ENCODE results near the gene IRF2.
"Not testable (repeated sequence)": the region's sequence is repeated elsewhere in the genome, so short reads cannot be mapped to it uniquely, and the experiment has no call there.

The IRF2 gene

DNA sequence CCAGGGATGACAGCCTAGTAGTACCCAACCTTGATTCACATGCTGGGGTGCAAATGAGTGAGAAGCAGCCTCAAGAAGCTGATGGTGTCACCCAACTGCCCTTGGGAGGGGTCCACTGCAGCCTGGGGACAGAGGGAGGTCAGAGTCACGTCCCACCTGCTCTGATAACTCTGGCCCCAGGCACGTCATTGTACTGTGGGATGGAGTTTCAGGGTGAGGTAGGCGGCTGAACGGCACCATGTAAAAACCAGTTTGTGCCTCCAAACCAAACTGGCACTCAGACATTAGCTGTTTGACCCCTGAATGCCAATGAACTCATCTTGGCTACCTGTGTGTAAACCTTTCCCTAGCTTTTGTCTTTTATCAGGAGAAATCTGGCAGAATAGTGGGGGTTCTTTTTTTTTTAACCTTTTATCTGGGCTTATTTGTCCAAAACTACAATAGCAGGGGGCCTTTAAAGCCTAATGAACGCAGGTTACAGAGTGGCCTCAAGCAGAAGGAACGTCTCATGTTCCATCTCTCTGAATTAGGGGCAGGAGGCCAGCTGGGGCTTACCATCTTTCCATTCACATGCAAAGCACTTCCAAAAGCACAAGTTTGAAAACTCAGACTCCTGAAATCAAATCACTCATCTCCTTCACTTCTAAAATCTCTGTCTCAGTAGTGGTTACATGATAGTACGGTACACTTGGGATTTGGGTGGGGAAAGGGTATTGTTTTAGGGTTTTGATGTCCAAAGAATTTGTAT, 89.4 kb downstream of the IRF2 start:
- Histone ChIP-seq H3K9ac (ENCODE audit: insufficient read length) (no peak overlapping the region), H3K36me3 (ENCODE audit: insufficient read depth, low read length) (no peaks in the 10 kb centered on the region), H3K9me3 (ENCODE audit: low read depth, low read length) (no peaks in the 10 kb centered on the region), H3K27ac (no peak overlapping the region), H3K4me3 (no peak overlapping the region)
- TF ChIP-seq FOXP2 (optimal IDR thresholded peaks at IDR 0.05; ENCODE audit: control extremely low read depth, extremely low read length, insufficient read depth) (no peak), EZH2 (IDR thresholded peaks at IDR 0.05) (no peak), POLR2AphosphoS5 (IDR thresholded peaks at IDR 0.05; ENCODE audit: borderline replicate concordance, low read depth, low read length) (no peak)
- no peak for DNase-seq (ENCODE audit: low read depth, low spot score)

DNA sequence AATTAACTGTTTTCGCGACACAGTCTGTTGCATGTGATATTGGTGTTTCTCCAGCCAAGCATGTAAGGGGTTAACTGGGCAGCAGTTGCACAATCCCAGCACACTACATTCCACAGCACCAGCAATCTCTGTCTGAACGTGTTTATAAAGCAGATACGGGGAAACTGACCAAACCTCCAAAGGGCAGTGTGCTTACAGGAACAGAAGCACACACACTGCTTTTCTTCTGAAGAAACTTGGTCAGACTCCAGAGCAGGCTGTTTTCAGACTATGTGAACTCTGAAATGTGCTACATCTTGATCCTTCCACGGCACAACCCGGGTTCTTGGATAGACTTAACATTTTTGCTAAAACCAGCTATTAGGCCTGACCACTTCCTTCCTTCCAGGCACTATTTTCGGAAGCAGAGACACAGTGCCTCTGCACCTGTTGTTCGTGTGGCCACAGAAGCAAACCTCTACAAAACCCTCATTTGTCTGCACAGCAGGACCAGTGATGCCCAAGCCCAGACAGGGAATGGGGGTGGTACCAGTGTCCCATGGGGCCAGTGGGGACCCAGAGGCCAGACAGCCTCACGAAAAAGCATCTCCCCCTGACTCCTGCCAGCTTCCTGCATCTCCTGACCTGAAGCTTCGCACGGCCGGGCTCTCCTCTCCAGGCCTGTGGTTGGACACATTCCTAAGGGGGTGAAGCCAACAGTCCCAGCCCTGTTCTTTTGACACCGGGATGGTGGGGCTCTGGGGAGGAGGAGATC, 90.1 kb downstream of the IRF2 start:
- DNase-seq (ENCODE audit: low read depth, low spot score) = no peak
- Histone ChIP-seq H3K9me3 (ENCODE audit: low read depth, low read length) (no peaks in the 10 kb centered on the region), H3K27ac (no peak overlapping the region), H3K9ac (ENCODE audit: insufficient read length) (no peak overlapping the region), H3K4me3 (peak overlapping the region; percentile 65), H3K36me3 (ENCODE audit: insufficient read depth, low read length) (no peaks in the 10 kb centered on the region)
- TF ChIP-seq FOXP2 (optimal IDR thresholded peaks at IDR 0.05; ENCODE audit: control extremely low read depth, extremely low read length, insufficient read depth) = no peak
- TF ChIP-seq POLR2AphosphoS5 (IDR thresholded peaks at IDR 0.05; ENCODE audit: borderline replicate concordance, low read depth, low read length) = no peak
- TF ChIP-seq EZH2 (IDR thresholded peaks at IDR 0.05) = no peak

DNA sequence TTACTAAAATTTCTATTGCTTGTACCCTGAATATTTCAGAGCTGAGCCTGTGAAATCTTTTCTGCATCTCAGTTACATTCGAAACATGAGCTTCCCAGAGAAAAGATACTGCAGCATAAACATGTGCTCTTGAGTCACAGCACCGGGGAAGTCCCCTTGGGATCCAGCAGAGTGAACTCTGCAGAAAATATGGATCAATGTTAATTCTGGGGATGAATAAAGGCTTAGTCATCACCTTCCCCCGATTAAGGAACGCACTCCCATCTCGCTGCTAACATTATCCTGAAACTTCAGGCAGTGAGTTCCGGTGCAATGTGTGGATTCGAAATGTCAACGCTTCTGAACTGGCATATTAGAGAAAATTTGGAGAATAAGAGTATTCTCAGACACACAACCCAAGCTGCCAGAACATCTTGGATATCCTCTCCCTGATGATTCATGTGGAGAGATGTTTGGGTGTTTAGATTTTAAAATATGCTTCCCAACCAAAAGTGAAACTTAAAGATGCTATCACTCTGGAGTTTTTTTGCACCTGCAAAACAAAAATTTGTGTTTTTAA, 90.8 kb downstream of the IRF2 start:
- TF ChIP-seq FOXP2 (optimal IDR thresholded peaks at IDR 0.05; ENCODE audit: control extremely low read depth, extremely low read length, insufficient read depth) (no peak), EZH2 (IDR thresholded peaks at IDR 0.05) (no peak), POLR2AphosphoS5 (IDR thresholded peaks at IDR 0.05; ENCODE audit: borderline replicate concordance, low read depth, low read length) (no peak)
- H3K9me3 ChIP-seq (ENCODE audit: low read depth, low read length) = no peaks in the 10 kb centered on the region
- peak overlapping the region; percentile 65 for H3K4me3 ChIP-seq
- H3K9ac ChIP-seq (ENCODE audit: insufficient read length) = peak overlapping the region; percentile 5
- H3K36me3 ChIP-seq (ENCODE audit: insufficient read depth, low read length) = no peaks in the 10 kb centered on the region
- H3K27ac ChIP-seq = no peak overlapping the region
- no peak for DNase-seq (ENCODE audit: low read depth, low spot score)

DNA sequence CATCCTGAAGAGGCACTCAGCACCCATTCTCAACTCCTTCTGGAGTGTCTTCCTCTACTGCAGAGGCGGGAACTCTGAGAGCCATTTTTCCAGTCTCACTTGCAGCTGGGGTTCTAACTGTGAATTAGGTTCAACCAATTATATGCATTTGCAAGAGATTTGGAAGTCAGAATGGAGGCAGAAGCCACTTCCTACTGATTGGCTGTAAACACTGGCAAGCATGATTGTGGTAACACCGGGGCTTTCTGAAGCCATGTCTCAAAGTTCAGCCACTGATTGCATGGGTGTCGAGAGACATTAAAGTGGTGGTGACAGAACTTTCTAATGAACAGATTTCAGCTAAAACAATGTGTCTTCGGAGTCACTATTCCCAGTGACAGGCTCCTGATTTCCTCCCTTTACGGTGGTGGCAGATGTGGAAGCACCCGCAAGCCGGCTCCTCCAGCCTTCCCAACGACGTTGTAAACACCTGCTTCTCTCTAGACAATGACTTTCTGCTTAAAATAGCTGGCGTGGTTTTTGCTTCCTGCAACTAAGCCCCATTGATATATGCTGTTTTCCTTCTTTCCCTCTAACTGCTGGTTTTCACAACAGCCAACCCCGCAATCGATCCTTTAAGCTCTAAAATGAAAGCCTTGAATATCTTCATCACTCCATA, 92.0 kb downstream of the IRF2 start:
- Histone ChIP-seq H3K9me3 (ENCODE audit: low read depth, low read length) (no peaks in the 10 kb centered on the region), H3K9ac (ENCODE audit: insufficient read length) (no peak overlapping the region), H3K36me3 (ENCODE audit: insufficient read depth, low read length) (no peaks in the 10 kb centered on the region), H3K4me3 (no peak overlapping the region), H3K27ac (no peak overlapping the region)
- no peak for TF ChIP-seq EZH2 (IDR thresholded peaks at IDR 0.05)
- TF ChIP-seq FOXP2 (optimal IDR thresholded peaks at IDR 0.05; ENCODE audit: control extremely low read depth, extremely low read length, insufficient read depth) = no peak
- TF ChIP-seq POLR2AphosphoS5 (IDR thresholded peaks at IDR 0.05; ENCODE audit: borderline replicate concordance, low read depth, low read length) = no peak
- DNase-seq (ENCODE audit: low read depth, low spot score) = no peak

DNA sequence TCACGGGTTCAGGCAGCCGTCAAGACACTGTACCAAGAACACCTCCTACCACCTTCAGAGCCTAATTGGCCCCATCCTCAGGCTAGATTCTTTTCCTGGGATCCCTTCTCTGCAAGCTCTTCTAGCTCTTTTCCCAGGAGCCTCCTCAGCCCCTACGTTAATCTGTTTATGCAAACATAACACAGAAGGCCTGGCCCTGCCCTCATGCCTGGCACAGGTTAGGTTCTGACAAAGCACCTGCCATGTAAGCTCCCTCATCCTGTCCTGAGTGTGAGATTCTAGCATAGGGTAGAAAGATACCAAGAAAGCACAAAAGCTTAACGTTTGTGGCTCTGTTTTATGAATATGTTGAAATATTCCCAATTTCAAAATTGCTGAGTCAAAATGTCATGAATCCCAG, 93.6 kb downstream of the IRF2 start:
- DNase-seq (ENCODE audit: low read depth, low spot score) = no peak
- no peak overlapping the region for H3K4me3 ChIP-seq
- H3K36me3 ChIP-seq (ENCODE audit: insufficient read depth, low read length) = no peaks in the 10 kb centered on the region
- no peak overlapping the region for H3K27ac ChIP-seq
- no peaks in the 10 kb centered on the region for H3K9me3 ChIP-seq (ENCODE audit: low read depth, low read length)
- H3K9ac ChIP-seq (ENCODE audit: insufficient read length) = no peak overlapping the region
- TF ChIP-seq EZH2 (IDR thresholded peaks at IDR 0.05) (no peak), POLR2AphosphoS5 (IDR thresholded peaks at IDR 0.05; ENCODE audit: borderline replicate concordance, low read depth, low read length) (no peak), FOXP2 (optimal IDR thresholded peaks at IDR 0.05; ENCODE audit: control extremely low read depth, extremely low read length, insufficient read depth) (no peak)

DNA sequence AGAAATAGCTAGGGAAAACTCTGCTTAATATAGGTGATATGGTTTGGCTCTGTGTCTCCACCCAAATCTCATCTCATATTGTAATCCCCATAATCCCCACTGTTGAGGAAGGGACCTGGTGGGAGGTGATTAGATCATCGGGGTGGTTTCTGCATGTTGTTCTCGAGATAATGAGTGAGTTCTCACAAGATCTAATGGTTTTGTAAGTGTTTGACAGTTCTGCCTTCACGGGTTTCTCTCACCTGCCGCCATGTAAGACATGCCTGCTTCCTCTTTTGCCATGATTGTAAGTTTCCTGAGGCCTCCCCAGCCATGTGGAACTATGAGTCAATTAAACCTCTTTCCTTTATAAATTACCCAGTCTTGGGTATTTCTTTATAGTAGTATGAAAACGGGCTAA, 94.1 kb downstream of the IRF2 start:
- H3K27ac ChIP-seq; H3K9ac ChIP-seq (ENCODE audit: insufficient read length); H3K36me3 ChIP-seq (ENCODE audit: insufficient read depth, low read length); H3K9me3 ChIP-seq (ENCODE audit: low read depth, low read length); DNase-seq (ENCODE audit: low read depth, low spot score); H3K4me3 ChIP-seq: not testable (repeated sequence)

DNA sequence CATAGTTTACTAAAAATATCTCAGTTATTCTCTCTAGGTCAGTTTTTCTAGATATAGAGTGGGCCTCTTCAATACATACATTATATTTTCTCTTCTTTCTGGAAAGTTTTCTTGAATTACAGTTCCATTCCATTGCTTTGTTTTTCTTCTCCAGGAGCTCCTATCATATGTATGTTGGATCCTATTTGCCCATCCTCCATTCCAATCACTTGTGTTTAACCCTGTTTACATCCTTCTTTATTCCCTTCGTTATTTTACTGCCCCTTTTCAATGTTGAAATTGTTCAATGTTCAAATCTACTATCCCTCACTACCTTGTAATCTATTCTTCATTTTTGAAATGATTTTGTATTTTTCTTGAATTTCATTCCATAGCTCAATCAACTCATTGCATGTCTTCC, 97.4 kb downstream of the IRF2 start:
- Histone ChIP-seq H3K4me3 (no peak overlapping the region), H3K36me3 (ENCODE audit: insufficient read depth, low read length) (no peaks in the 10 kb centered on the region), H3K9ac (ENCODE audit: insufficient read length) (no peak overlapping the region), H3K9me3 (ENCODE audit: low read depth, low read length) (no peaks in the 10 kb centered on the region), H3K27ac (no peak overlapping the region)
- DNase-seq (ENCODE audit: low read depth, low spot score) = no peak
- no peak for TF ChIP-seq POLR2AphosphoS5 (IDR thresholded peaks at IDR 0.05; ENCODE audit: borderline replicate concordance, low read depth, low read length)
- TF ChIP-seq FOXP2 (optimal IDR thresholded peaks at IDR 0.05; ENCODE audit: control extremely low read depth, extremely low read length, insufficient read depth) = no peak
- TF ChIP-seq EZH2 (IDR thresholded peaks at IDR 0.05) = no peak

DNA sequence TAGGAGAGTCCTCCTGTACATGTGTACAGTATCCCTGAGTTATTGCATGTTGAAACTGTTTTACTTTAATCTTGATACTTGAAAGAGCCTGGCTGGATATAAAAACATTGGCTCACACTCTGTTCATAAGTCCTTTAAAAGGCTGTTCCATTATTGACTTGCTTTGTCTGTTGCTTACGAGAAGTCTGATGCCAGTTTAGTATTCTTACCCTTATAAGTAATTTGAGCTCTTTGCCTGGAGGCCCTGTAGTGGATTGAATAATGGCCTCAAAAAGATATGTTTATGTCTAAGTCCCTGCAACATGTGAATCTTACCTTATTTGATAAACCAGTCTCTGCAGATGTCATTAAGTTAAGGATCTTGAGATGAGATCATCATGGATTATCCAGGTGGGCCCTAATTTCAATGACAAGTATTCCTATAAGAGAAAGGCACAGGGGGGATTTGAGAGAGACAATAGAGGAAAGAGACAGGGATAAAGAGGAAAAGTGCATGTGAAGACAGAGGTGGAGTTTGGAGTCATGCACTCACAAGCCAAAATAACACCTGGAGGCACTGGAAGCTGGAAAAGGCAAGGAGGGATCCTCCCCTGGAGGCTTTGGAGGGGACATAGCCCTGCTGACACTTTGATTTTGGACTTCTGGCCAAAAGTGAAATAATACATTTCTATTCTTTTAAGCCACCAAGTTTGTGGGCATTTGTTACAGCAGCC, 98.1 kb downstream of the IRF2 start:
- TF ChIP-seq POLR2AphosphoS5 (IDR thresholded peaks at IDR 0.05; ENCODE audit: borderline replicate concordance, low read depth, low read length) (no peak), FOXP2 (optimal IDR thresholded peaks at IDR 0.05; ENCODE audit: control extremely low read depth, extremely low read length, insufficient read depth) (no peak), EZH2 (IDR thresholded peaks at IDR 0.05) (no peak)
- no peak overlapping the region for H3K27ac ChIP-seq
- no peaks in the 10 kb centered on the region for H3K9me3 ChIP-seq (ENCODE audit: low read depth, low read length)
- H3K4me3 ChIP-seq = no peak overlapping the region
- H3K9ac ChIP-seq (ENCODE audit: insufficient read length) = no peak overlapping the region
- H3K36me3 ChIP-seq (ENCODE audit: insufficient read depth, low read length) = no peaks in the 10 kb centered on the region
- DNase-seq (ENCODE audit: low read depth, low spot score) = no peak

DNA sequence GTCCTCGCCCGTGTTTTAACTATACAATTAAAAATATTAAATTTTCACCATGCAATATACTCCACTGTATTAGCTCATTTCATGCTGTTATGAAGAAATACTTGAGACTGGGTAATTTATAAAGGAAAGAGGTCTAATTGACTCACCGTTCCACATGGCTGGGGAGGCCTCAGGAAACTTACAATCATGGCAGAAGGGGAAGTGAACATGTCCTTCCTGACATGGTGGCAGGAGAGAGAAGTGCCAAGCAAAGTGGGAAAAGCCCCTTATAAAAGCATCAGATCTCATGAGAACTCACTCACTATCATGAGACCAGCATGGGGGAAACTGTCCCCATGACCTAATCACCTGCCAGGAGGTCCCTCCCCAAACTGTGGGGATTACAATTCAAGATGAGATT, 98.7 kb downstream of the IRF2 start:
- H3K9me3 ChIP-seq (ENCODE audit: low read depth, low read length); DNase-seq (ENCODE audit: low read depth, low spot score); H3K4me3 ChIP-seq; H3K36me3 ChIP-seq (ENCODE audit: insufficient read depth, low read length); H3K27ac ChIP-seq; H3K9ac ChIP-seq (ENCODE audit: insufficient read length): not testable (repeated sequence)

Measured in SK-N-MC (cell line).